ENCODE results near the gene ACSL1. TPM values are rescaled to one million over a fixed set of nuclear protein-coding genes. Genes with fewer than 3 reads are reported as not detected.

The ACSL1 gene
- total and polyA plus RNA-seq, 2 of the 8 experiments (the other 6 are each of a cell fraction or from before 2014, with no cell fraction given): 2.3 to 8.7 TPM

DNA sequence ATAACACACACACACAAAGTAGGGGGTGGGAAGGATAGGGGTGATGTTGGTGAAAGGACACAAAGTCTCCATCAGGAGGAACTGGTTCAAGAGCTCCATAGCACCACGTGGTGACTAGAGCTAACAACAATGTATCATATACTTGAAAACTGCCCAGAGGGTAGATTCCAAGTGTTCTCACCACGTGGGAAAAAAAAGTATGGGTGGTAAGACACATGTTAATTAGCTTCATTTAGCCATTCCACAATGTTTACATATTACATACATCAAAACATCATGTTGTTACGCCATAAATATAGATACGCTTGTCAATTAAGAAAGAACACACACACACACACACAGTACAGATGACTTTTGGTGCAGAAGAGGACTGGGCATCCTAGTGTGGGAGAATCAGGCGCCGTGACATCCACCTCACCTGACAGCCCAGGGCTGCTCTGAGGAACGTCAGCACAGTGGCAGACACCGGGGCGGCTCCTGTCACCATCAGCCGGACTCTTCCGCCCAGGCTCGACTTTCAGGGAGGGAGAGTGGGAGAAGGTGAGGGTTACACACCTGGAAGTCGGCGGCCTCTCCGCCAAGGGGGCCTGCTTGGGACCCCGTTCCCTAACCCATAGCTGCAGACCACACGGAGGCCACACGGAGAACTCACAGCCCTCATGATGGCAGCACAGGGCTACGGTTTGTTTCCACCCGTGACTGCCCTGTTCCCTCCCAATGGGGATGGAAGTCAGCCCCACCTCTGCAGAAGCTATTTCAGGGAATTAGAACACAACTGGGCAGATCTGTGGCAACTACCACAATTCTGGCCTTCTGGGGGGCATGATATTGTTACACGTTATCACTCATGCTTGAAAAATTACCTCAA is 60.1 kb downstream of the ACSL1 start:
- Histone ChIP-seq H2BK120ac (replicated peaks; ENCODE audit: low read depth, low read length) (no peak overlapping the region), H4K91ac (replicated peaks; ENCODE audit: insufficient read length, low read length) (no peak overlapping the region), H3K79me1 (ENCODE audit: low read depth, low read length) (no peaks in the 10 kb centered on the region), H3K36me3 (ENCODE audit: control insufficient read depth in 2 of 4, insufficient read depth in 4 of 4, low read length in 3 of 4) (no peaks in the 10 kb centered on the region), H3K18ac (ENCODE audit: extremely low read depth, low read length) (no peak overlapping the region), H3K23ac (ENCODE audit: insufficient read length) (no peak overlapping the region), H3K9me3 (ENCODE audit: insufficient read depth in 2 of 2, low read depth in 1 of 2, low read length in 1 of 2) (no peaks in the 10 kb centered on the region), H2BK12ac (ENCODE audit: low read depth, low read length) (no peak overlapping the region), H3K23me2 (ENCODE audit: low read depth, low read length) (no peaks in the 10 kb centered on the region), H3K27me3 (replicated peaks in 1 of 4; ENCODE audit: control insufficient read depth in 3 of 4, extremely low read depth in 1 of 4, insufficient read depth in 3 of 4, low read length in 3 of 4) (no peaks in the 10 kb centered on the region), H2BK5ac (ENCODE audit: low read depth, low read length) (no peak overlapping the region), H2BK20ac (ENCODE audit: low read length) (no peak overlapping the region), H3K27ac (ENCODE audit: low read depth, low read length) (no peak overlapping the region), H4K20me1 (replicated peaks in 1 of 2; ENCODE audit: control insufficient read depth in 1 of 2, insufficient read depth in 2 of 2, low read length in 2 of 2) (no peaks in the 10 kb centered on the region), H2AFZ (ENCODE audit: low read length) (no peak overlapping the region), H3K14ac (ENCODE audit: insufficient read length) (no peak overlapping the region), H3K79me2 (ENCODE audit: control insufficient read depth in 1 of 2, insufficient read depth in 2 of 2, low read length in 2 of 2) (no peaks in the 10 kb centered on the region), H2AK5ac (ENCODE audit: low read depth, low read length) (no peak overlapping the region), H4K5ac (ENCODE audit: insufficient read length, low read depth, low read length) (no peak overlapping the region), H3K4ac (replicated peaks; ENCODE audit: insufficient read length, low read depth, low read length) (no peak overlapping the region), H4K8ac (ENCODE audit: extremely low read depth, insufficient read depth, low read length) (no peak overlapping the region), H3K4me2 (ENCODE audit: insufficient read depth in 1 of 2, low read depth in 2 of 2, low read length in 2 of 2) (no peak overlapping the region), H3K4me1 (replicated peaks in 1 of 4; ENCODE audit: control insufficient read depth in 3 of 4, insufficient read depth in 4 of 4, low read length in 3 of 4) (no peaks in the 10 kb centered on the region), H3K56ac (replicated peaks; ENCODE audit: insufficient read length, low read depth, low read length) (no peak overlapping the region), H2BK15ac (ENCODE audit: low read length) (no peak overlapping the region), H3K9ac (replicated peaks in 1 of 4; ENCODE audit: extremely low read depth in 1 of 4, low read depth in 3 of 4, low read length in 3 of 4) (no peak overlapping the region), H3K4me3 (ENCODE audit: extremely low read depth in 1 of 4, insufficient read depth in 2 of 4, low read depth in 3 of 4, low read length in 4 of 4) (no peak overlapping the region)
- peak; percentile 42 for FAIRE-seq
- ChIA-PET POLR2A (ENCODE audit: partially characterized antibody) (interaction anchor here (1.0 kb wide), 1 partner anchor 33 kb away, joined by 3 read pairs; no protein-coding TSS in a partner anchor), CTCF (ENCODE audit: partially characterized antibody) (interaction anchor here (0.5 to 2.0 kb wide), 14 partner anchors 17 to 369 kb away, joined by 3 to 8 read pairs (median 4); no protein-coding TSS in a partner anchor)
- TF ChIP-seq, protein P1, sequence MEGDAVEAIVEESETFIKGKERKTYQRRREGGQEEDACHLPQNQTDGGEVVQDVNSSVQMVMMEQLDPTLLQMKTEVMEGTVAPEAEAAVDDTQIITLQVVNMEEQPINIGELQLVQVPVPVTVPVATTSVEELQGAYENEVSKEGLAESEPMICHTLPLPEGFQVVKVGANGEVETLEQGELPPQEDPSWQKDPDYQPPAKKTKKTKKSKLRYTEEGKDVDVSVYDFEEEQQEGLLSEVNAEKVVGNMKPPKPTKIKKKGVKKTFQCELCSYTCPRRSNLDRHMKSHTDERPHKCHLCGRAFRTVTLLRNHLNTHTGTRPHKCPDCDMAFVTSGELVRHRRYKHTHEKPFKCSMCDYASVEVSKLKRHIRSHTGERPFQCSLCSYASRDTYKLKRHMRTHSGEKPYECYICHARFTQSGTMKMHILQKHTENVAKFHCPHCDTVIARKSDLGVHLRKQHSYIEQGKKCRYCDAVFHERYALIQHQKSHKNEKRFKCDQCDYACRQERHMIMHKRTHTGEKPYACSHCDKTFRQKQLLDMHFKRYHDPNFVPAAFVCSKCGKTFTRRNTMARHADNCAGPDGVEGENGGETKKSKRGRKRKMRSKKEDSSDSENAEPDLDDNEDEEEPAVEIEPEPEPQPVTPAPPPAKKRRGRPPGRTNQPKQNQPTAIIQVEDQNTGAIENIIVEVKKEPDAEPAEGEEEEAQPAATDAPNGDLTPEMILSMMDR (IDR thresholded peaks at IDR 0.05; ENCODE audit: control extremely low read depth in 1 of 3, insufficient read depth in 1 of 3, low read depth in 1 of 3, low read length in 3 of 3): peak; percentile 50 to 66 (median 54)
- TF ChIP-seq RAD21 (IDR thresholded peaks at IDR 0.05 in 1 of 2, conservative IDR thresholded peaks at IDR 0.05 in 1 of 2; ENCODE audit: low read depth in 2 of 2, low read length in 2 of 2) (peak; percentile 80 to 86), RFX5 (IDR thresholded peaks at IDR 0.05; ENCODE audit: borderline replicate concordance, low read depth, low read length) (no peak)
- WGBS, 2 experiments (ENCODE audit: extremely low coverage in 1 of 2, insufficient coverage in 1 of 2, insufficient read length in 1 of 2, insufficient replicate concordance in 2 of 2, low coverage in 1 of 2, low lambda C conversion rate in 2 of 2, missing lambda C conversion rate in 1 of 2): 87% methylated on average over 21 of the region's 21 CpGs; no CpG with 5 or more reads in 1 of the 2 experiments
- no peak for DNase-seq (ENCODE audit: low read depth in 1 of 2, low spot score in 2 of 2)

Measured in H1 (cell line).